HG03469 (cell line): ENCODE measurements around the gene MOSMO.
"Not testable (repeated sequence)": the region's sequence is repeated elsewhere in the genome, so short reads cannot be mapped to it uniquely, and the experiment has no call there.

Experiments
- ATAC-seq: cut with Tn5 transposase; IDR thresholded peaks from one replicate; pipeline ENCODE4 v1.9.1; 2021; ENCODE audit warnings: mild to moderate bottlenecking, moderate library complexity, moderate number of reproducible peaks; ENCODE audit not compliant: unreplicated experiment

Gene MOSMO

GRCh38 chr16:22043882-22044281, 36.0 kb downstream of the MOSMO start:
- ATAC-seq = not testable (repeated sequence)

GRCh38 chr16:22045888-22046287, 38.0 kb downstream of the MOSMO start:
- not testable (repeated sequence) for ATAC-seq

- no peak for ATAC-seq
Observed at GRCh38 chr16:22050963-22051362, 43.1 kb downstream of the MOSMO start.

GRCh38 chr16:22052980-22053379, 45.1 kb downstream of the MOSMO start:
- no peak for ATAC-seq

- ATAC-seq = no peak
Observed at GRCh38 chr16:22053921-22054341, 46.0 kb downstream of the MOSMO start.

DNA sequence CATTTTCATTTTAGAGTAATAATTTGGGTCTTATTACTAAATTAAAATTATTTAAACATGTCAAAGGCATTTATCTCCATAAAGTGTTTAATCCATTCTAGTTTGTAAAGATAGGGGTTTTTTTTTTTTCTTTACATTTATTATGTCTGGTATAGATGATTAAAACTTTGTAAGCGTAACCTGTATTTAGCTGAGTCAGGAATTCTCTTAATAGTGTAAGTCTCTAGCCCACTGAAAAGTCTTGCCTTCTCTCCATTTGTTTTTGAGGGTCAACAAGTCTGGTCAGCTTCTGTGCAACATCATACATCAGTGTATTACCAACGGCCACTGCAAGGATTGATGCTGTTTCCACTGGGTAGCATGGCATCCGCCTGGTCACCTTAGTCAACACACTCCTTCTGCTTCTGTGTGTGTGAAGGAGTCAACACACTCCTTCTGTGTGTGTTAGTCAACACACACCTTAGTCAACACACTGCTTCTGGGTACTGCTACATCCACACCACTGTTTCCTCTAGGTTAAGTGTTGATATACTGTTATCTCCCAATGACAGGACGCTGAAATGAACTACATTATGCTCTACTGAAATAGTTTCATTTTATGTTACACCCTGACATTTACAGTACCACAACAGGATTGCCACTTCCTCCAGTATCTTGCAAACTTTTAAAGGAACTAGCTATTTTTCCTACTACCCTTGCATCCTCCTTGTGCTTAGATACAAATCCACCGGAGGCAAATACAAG, 47.1 kb downstream of the MOSMO start:
- no peak for ATAC-seq

GRCh38 chr16:22055881-22056280, 48.0 kb downstream of the MOSMO start:
- no peak for ATAC-seq

DNA sequence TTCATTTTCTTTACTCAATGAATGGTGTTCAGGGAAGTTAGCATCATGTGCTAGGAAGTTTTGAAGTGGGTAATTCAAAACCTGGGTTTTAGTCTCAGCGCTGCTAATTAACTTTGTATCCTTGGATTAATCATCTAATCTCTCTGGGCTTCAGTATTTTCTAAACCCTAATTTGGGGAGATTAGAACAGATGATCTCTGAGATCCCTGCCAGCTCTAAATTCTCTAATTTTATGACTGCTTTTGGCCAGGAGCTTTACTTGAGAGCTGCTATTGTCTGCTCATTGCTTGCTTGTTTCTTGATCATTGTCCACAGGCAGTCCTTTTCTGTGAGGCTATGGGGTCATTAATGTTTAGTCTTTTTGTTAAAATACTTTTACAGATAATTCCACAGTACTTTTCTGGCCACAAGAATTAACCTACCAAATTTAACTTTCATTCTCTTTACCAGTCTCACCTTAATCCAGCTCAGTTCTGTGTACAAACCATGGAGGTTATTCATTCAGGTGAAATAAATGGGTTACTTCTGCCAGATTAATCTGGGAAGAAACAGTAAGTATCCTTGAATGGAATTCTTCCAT, 56.1 kb downstream of the MOSMO start:
- ATAC-seq = no peak

DNA sequence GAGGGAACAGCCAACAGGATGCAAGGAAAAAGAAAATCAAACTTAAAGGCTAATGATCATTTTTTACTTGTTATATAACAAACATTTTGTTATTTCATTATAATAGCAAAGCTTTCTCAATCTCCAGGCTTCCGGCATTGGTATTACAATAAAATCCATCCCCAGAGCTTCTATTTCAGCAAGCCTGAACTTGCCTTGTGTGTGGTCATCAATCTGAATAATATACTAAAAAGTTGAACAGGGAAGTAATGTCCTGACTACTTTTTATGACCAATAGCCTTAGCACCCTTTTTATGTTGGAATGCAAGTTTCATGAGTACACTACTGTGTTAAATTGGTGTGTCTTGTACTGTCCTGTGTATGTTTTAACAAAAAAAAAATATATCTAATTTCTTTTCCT, 57.3 kb downstream of the MOSMO start:
- ATAC-seq = no peak

- no peak for ATAC-seq
Observed at GRCh38 chr16:22070361-22071330, 62.7 kb downstream of the MOSMO start.

GRCh38 chr16:22071331-22071910, 63.5 kb downstream of the MOSMO start:
- no peak for ATAC-seq

DNA sequence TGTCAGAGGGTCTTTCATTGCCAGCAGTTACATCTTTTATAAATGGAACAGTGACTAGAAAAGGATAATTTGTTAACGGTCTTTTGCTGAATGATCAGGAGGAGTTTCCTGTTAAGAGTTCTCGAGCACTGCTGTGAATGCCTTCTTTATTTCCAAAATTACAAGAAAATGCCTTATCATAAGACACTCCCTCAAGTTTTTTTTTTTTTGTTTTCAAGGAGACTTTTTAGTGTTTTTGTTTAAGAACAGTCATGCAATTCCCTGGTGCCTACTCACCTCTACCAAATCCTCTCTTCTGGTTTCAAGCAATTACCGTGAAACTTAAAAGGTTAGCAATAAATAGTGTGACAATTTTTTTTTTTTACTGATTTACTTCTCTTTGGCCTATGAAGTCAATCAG, 65.4 kb downstream of the MOSMO start:
- ATAC-seq = no peak

DNA sequence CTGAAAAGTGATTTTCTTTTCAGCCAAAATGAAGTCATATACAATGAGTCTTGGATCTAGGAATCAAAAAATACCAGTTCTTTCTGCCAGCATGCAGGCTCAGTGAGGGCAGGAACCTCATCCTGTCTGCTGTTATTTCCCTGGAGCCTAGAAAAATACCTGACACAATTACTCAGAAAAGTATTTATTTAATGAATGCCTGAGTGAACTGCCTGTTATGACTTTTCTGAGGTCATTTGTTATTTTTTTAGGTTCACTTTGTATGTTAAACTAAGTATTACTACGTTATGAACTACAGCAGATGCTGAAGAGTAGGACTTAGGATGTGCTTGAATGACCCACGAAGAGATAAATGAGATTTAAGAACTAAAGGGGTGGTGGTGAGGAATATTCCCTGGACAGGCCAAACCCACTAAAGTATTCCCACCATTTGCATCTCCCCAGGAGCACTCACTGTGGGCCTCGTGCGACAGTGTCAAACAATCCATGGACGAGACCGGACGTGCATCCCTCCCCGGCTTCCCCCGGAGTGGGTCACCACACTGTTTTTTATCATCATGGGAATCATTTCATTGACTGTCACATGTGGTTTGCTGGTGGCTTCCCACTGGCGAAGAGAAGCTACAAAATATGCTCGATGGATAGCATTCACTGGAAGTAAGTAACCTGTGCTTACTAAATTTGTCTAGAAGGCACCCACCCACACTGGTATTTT, 67.3 kb downstream of the MOSMO start:
- no peak for ATAC-seq

- no peak for ATAC-seq
Observed at GRCh38 chr16:22075776-22076175, 67.9 kb downstream of the MOSMO start.

DNA sequence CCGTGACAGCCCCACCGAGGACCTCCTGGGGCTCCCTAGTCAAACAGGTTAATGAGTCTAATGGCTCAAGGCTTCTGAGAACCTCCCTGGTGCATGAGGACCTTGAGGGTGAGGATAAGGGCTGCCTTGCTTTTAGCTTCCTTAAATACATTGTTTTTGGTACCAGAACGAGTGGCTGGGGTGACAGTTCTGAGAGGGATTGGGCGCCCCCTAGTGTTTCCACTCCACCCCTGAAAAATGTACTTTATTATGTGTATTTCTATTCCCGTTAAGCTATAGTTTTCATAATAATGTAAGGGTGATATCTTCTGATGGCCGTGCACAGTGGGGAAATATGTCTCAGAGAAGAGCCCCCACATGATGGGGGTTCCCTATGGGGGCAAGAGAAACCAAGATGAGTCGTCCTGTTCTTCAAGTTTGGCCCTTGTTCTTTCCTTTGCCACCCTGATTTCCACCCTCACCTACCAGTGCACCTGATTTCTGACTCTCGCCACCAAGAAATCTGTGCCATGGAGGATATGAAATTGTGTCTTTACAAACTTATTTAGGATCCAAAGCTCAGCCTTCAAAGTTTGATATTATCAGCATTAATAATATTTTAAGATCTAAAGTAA, 69.9 kb downstream of the MOSMO start:
- no peak for ATAC-seq

DNA sequence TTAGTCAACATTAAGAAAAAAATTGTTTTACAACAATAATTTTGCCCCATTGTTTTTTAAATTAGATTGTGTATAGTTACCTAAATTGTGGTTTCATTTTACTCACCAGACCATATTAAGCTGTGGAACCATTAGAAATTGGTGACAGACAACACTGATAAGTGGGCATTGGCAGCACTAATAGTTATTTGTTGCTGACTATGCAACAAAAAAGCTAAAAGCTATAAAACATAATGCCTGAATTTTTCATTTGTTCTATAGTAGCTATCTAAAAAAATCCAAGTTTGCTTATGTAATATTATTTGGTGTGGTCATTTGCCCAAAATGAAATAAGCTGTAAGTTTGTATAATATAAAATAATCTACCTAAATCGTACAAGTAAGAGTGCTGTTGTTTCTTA, 70.7 kb downstream of the MOSMO start:
- no peak for ATAC-seq

- no peak for ATAC-seq
Observed at GRCh38 chr16:22081050-22081449, 73.1 kb downstream of the MOSMO start.

GRCh38 chr16:22086440-22086839, 78.5 kb downstream of the MOSMO start:
- no peak for ATAC-seq

GRCh38 chr16:22088642-22089041, 80.7 kb downstream of the MOSMO start:
- ATAC-seq = no peak

DNA sequence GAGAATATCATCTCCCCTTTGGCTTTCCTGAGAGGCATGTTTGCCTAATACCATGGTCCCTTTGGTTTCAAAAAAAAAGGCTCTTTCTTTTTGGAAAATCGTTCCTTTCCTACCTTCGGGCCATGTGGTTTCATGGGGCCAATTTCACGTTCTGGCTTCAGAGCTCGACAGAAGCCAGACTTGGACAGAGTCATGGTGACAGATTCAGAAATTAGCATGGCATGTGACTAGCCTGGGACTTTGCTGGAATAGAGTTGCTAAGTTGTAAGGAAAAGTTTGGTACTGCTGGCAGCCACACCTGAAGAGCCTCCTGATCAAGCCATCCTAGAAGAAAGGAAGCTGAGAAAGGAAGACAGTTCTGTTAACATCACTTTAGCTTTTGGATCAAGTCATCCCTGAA, 82.0 kb downstream of the MOSMO start:
- no peak for ATAC-seq
